Measurements from ENCODE around the gene OR2L3.

OR2L3 gene, protein sequence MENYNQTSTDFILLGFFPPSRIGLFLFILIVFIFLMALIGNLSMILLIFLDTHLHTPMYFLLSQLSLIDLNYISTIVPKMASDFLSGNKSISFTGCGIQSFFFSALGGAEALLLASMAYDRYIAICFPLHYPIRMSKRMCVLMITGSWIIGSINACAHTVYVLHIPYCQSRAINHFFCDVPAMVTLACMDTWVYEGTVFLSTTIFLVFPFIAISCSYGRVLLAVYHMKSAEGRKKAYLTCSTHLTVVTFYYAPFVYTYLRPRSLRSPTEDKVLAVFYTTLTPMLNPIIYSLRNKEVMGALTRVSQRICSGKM

DNA sequence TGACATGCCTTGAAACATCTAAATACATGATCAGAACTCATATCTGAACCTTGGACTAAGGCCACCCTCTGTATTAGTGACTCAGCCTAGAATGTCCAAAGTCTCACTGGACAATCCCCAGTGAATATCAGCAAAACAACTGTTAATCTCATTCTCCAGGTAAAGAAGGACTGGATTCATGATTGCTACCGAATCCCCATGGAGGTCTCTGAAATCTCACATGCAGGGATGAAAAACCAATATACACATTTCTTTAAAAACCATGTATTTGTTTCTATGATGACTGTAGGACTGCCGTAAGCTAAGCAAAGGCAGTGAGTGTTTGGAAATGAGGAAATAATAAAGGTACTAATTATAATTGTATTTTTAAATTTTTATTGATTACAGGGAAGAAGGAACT lies at the start of gene OR2L3:
TSS of gene OR2L3 (plus strand) at position 301 of the 400 bp plus-strand sequence. CDS start 13,846 bp downstream, outside the sequence.
- Histone ChIP-seq H3K27me3 (ENCODE audit: control insufficient read depth in 1 of 2, insufficient read depth in 2 of 2, low read length in 2 of 2) (no peaks in the 10 kb centered on the region), H3K36me3 (ENCODE audit: control insufficient read depth in 2 of 2, insufficient read depth in 2 of 2, low read length in 2 of 2) (no peaks in the 10 kb centered on the region), H3K4me1 (ENCODE audit: control insufficient read depth, insufficient read depth, low read length) (no peaks in the 10 kb centered on the region), H3K9ac (ENCODE audit: low read length in 2 of 2) (no peak within 1 kb of the TSS), H3K27ac (ENCODE audit: low read length) (no peak within 1 kb of the TSS), H3K9me3 (ENCODE audit: control insufficient read depth in 2 of 2, low read length in 2 of 2) (no peaks in the 10 kb centered on the region), H3K4me3 (ENCODE audit: low read length in 2 of 2) (no peak within 1 kb of the TSS)

DNA sequence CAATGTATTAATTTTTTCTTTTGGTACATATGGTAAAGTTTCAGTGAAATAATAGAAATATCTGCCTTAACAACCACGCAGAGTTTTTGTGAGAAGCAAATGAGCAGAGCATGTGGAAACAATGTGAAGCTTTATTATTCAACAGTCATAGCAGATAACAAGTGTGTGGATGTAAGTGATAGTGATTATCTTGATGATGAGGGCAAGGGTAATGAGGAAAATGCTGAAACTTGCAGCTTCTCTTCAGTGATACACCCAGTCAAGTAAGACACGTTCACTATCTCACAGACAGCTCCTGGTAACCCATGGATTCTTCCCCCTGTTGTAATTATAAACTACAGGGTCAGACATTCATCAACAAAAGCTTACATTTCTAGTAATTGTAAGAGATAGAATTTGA lies 47.8 kb upstream of the OR2L3 start:
- Histone ChIP-seq H3K9me3 (ENCODE audit: control insufficient read depth in 2 of 2, low read length in 2 of 2) (no peaks in the 10 kb centered on the region), H3K36me3 (ENCODE audit: control insufficient read depth in 2 of 2, insufficient read depth in 2 of 2, low read length in 2 of 2) (no peaks in the 10 kb centered on the region), H3K9ac (ENCODE audit: low read length in 2 of 2) (no peak overlapping the region), H3K27me3 (ENCODE audit: control insufficient read depth in 1 of 2, insufficient read depth in 2 of 2, low read length in 2 of 2) (no peaks in the 10 kb centered on the region), H3K27ac (ENCODE audit: low read length) (no peak overlapping the region), H3K4me3 (ENCODE audit: low read length in 2 of 2) (no peak overlapping the region), H3K4me1 (ENCODE audit: control insufficient read depth, insufficient read depth, low read length) (no peaks in the 10 kb centered on the region)

DNA sequence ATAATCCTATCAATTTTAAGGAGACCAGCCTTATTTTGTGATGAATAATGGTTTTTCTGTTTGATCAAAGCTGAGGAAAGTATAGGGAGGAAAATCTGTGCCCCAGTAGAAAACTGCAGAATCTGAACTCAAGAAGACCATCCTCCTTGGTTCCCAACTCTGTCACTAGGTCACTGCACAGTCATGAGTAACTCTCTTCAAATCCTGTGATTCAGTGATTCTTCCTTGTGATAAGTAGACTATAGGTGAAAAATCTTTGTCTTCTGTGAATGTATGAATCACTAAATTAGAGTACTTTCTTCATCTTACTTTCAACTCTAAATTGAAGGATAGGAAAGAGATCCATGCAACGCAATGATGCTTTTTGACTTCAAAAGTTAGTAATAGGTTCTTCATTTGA lies 46.5 kb upstream of the OR2L3 start:
- no peak overlapping the region for H3K27ac ChIP-seq (ENCODE audit: low read length)
- H3K4me1 ChIP-seq (ENCODE audit: control insufficient read depth, insufficient read depth, low read length): no peaks in the 10 kb centered on the region
- no peak overlapping the region for H3K4me3 ChIP-seq (ENCODE audit: low read length in 2 of 2)
- no peak overlapping the region for H3K9ac ChIP-seq (ENCODE audit: low read length in 2 of 2)
- H3K9me3 ChIP-seq (ENCODE audit: control insufficient read depth in 2 of 2, low read length in 2 of 2): no peaks in the 10 kb centered on the region
- no peaks in the 10 kb centered on the region for H3K27me3 ChIP-seq (ENCODE audit: control insufficient read depth in 1 of 2, insufficient read depth in 2 of 2, low read length in 2 of 2)
- H3K36me3 ChIP-seq (ENCODE audit: control insufficient read depth in 2 of 2, insufficient read depth in 2 of 2, low read length in 2 of 2): no peaks in the 10 kb centered on the region

DNA sequence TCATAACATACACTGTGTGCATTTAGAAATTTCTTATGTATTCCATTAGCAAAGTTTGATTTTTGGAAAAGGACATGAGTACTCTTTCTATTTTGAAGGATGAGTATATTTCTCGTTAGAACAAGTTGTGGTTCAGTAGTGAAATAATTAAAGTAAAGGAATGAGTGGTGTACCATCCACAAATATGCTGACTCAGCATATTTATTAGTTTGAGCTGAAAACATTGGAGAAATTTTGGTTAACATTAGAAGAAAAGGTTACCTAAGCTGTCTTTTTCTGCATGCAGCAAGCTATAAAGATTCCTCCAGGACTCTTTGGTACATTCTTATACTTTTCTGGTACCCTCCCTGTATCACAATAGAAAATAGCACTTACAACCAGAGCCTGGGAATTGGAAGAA lies 38.9 kb upstream of the OR2L3 start:
- Histone ChIP-seq H3K9me3 (ENCODE audit: control insufficient read depth in 2 of 2, low read length in 2 of 2) (peaks cover 0 to 8% of the 10 kb centered on the region in 2 donors), H3K27ac (ENCODE audit: low read length) (no peak overlapping the region)

DNA sequence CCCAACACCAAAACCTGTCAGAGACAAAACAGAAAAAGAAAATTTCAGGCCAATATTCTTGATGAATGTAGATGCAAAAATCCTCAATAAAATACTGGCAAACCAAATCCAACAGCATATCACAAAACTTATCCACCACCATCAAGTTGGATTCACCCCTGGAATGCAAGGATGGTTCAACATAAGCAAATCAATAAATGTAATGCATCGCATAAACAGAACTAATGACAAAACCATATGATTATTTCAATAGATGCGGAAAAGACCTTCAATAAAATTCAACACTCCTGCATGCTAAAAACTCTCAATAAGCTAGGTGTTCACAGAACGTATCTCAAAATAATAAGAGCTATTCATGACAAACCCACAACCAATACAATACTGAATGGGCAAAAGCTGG lies 37.0 kb upstream of the OR2L3 start:
- no peaks in the 10 kb centered on the region for H3K27me3 ChIP-seq (ENCODE audit: control insufficient read depth in 1 of 2, insufficient read depth in 2 of 2, low read length in 2 of 2)
- peaks cover 0 to 8% of the 10 kb centered on the region in 2 donors for H3K9me3 ChIP-seq (ENCODE audit: control insufficient read depth in 2 of 2, low read length in 2 of 2)
- no peak overlapping the region for H3K4me3 ChIP-seq (ENCODE audit: low read length in 2 of 2)
- no peaks in the 10 kb centered on the region for H3K36me3 ChIP-seq (ENCODE audit: control insufficient read depth in 2 of 2, insufficient read depth in 2 of 2, low read length in 2 of 2)
- H3K4me1 ChIP-seq (ENCODE audit: control insufficient read depth, insufficient read depth, low read length): no peaks in the 10 kb centered on the region
- no peak overlapping the region for H3K27ac ChIP-seq (ENCODE audit: low read length)
- H3K9ac ChIP-seq (ENCODE audit: low read length in 2 of 2): no peak overlapping the region

More for the DNA sequence above, 38.9 kb upstream of the OR2L3 start:
- Histone ChIP-seq H3K36me3 (ENCODE audit: control insufficient read depth in 2 of 2, insufficient read depth in 2 of 2, low read length in 2 of 2) (no peaks in the 10 kb centered on the region), H3K4me3 (ENCODE audit: low read length in 2 of 2) (no peak overlapping the region), H3K9ac (ENCODE audit: low read length in 2 of 2) (no peak overlapping the region), H3K4me1 (ENCODE audit: control insufficient read depth, insufficient read depth, low read length) (no peaks in the 10 kb centered on the region), H3K27me3 (ENCODE audit: control insufficient read depth in 1 of 2, insufficient read depth in 2 of 2, low read length in 2 of 2) (no peaks in the 10 kb centered on the region)

DNA sequence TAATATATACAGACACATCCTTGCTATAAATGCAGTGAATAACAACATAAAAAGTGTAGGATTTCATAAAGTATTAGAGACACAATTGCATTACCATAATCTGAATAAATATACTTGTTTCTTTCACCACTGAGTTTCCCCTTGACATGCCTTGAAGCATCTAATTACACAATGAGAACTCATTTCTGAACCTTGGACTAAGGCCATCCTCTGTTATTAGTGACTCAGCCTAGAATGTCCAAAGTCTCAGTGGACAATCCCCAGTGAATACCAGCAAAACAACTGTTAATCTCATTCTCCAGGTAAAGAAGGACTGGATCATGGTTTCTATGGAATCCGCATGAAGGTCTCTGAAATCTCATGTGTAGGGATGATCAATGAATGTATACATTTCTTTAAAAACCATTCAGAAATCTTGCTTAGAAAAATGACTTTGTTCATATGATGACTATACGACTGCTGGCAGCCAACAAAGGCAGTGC lies 33.4 kb upstream of the OR2L3 start, which contains the start of gene OR2L5:
TSS of gene OR2L5 (plus strand) at position 432 of the 482 bp plus-strand sequence. CDS start 8,288 bp downstream, outside the sequence.
- Histone ChIP-seq H3K4me1 (ENCODE audit: control insufficient read depth, insufficient read depth, low read length) (no peaks in the 10 kb centered on the region), H3K4me3 (ENCODE audit: low read length in 2 of 2) (no peak within 1 kb of the TSS), H3K36me3 (ENCODE audit: control insufficient read depth in 2 of 2, insufficient read depth in 2 of 2, low read length in 2 of 2) (no peaks in the 10 kb centered on the region), H3K9ac (ENCODE audit: low read length in 2 of 2) (no peak within 1 kb of the TSS), H3K9me3 (ENCODE audit: control insufficient read depth in 2 of 2, low read length in 2 of 2) (peaks cover 0 to 3% of the 10 kb centered on the region in 2 donors), H3K27me3 (ENCODE audit: control insufficient read depth in 1 of 2, insufficient read depth in 2 of 2, low read length in 2 of 2) (no peaks in the 10 kb centered on the region), H3K27ac (ENCODE audit: low read length) (no peak within 1 kb of the TSS)

DNA sequence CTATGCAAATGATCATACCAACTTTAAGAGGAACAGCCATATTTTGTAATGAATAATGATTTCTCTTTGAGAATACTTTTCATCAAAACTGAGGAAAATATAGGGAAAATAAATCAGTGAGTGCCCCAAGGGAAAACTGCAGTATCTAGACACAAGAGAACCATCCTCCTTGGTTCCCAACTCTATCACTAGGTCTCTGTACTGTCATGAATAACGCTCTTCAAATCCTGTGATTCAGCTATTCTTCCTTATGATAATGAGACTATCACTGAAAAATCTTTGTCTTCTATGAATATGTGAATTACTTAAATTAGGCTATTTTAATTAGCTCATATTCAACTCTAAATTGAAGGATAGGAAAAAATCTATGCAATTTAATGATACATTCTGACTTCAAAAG lies 30.8 kb upstream of the OR2L3 start:
- no peak overlapping the region for H3K4me3 ChIP-seq (ENCODE audit: low read length in 2 of 2)
- no peak overlapping the region for H3K9ac ChIP-seq (ENCODE audit: low read length in 2 of 2)
- no peaks in the 10 kb centered on the region for H3K36me3 ChIP-seq (ENCODE audit: control insufficient read depth in 2 of 2, insufficient read depth in 2 of 2, low read length in 2 of 2)
- no peaks in the 10 kb centered on the region for H3K4me1 ChIP-seq (ENCODE audit: control insufficient read depth, insufficient read depth, low read length)
- H3K27me3 ChIP-seq (ENCODE audit: control insufficient read depth in 1 of 2, insufficient read depth in 2 of 2, low read length in 2 of 2): no peaks in the 10 kb centered on the region
- no peaks in the 10 kb centered on the region for H3K9me3 ChIP-seq (ENCODE audit: control insufficient read depth in 2 of 2, low read length in 2 of 2)
- H3K27ac ChIP-seq (ENCODE audit: low read length): no peak overlapping the region

DNA sequence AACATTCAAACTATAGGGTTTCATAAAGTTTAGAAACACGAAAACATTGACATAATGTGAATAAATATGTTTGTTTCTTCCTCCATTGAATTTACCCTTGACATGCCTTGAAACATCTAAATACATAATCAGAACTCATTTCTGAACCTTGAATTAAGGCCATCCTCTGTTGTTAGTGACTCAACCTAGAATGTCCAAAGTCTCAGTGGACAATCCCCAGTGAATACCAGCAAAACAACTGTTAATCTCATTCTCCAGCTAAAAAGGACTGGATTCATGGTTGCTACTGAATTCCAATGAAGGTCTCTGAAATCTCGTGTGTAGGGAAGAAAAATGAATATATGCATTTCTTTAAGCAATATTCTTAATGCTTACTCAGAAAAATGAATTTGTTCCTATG lies 16.9 kb upstream of the OR2L3 start, which contains the start of gene OR2L2:
TSS of gene OR2L2 (plus strand) at position 301 of the 400 bp plus-strand sequence. CDS start 8,198 bp downstream, outside the sequence.
- no peak within 1 kb of the TSS for H3K9ac ChIP-seq (ENCODE audit: low read length in 2 of 2)
- no peak within 1 kb of the TSS for H3K27ac ChIP-seq (ENCODE audit: low read length)
- H3K27me3 ChIP-seq (ENCODE audit: control insufficient read depth in 1 of 2, insufficient read depth in 2 of 2, low read length in 2 of 2): no peaks in the 10 kb centered on the region
- no peaks in the 10 kb centered on the region for H3K9me3 ChIP-seq (ENCODE audit: control insufficient read depth in 2 of 2, low read length in 2 of 2)
- no peaks in the 10 kb centered on the region for H3K36me3 ChIP-seq (ENCODE audit: control insufficient read depth in 2 of 2, insufficient read depth in 2 of 2, low read length in 2 of 2)
- no peak within 1 kb of the TSS for H3K4me3 ChIP-seq (ENCODE audit: low read length in 2 of 2)
- no peaks in the 10 kb centered on the region for H3K4me1 ChIP-seq (ENCODE audit: control insufficient read depth, insufficient read depth, low read length)

DNA sequence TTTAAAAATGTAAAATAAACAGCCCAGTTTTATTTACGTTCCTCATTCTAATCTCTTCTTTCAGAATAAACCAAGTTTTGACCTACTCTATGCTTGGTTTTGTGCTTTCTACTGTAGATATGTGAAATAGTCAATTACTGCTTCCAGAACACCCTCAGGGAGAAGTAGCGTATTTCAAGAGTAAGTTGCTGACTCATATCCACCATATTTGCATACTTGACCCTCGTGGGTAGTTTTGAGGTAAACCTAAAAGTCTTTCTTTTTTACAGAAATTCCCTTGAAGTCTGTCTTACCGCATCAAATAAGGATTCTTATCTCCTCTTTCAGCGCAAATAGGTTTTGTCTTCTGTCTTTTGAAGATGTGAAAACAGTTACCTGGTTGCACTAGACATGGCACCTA lies 1.4 kb upstream of the OR2L3 start:
- H3K9me3 ChIP-seq (ENCODE audit: control insufficient read depth in 2 of 2, low read length in 2 of 2): no peaks in the 10 kb centered on the region
- no peak overlapping the region for H3K27ac ChIP-seq (ENCODE audit: low read length)
- no peak overlapping the region for H3K4me3 ChIP-seq (ENCODE audit: low read length in 2 of 2)
- H3K4me1 ChIP-seq (ENCODE audit: control insufficient read depth, insufficient read depth, low read length): no peaks in the 10 kb centered on the region
- H3K27me3 ChIP-seq (ENCODE audit: control insufficient read depth in 1 of 2, insufficient read depth in 2 of 2, low read length in 2 of 2): no peaks in the 10 kb centered on the region
- H3K36me3 ChIP-seq (ENCODE audit: control insufficient read depth in 2 of 2, insufficient read depth in 2 of 2, low read length in 2 of 2): no peaks in the 10 kb centered on the region
- no peak overlapping the region for H3K9ac ChIP-seq (ENCODE audit: low read length in 2 of 2)

DNA sequence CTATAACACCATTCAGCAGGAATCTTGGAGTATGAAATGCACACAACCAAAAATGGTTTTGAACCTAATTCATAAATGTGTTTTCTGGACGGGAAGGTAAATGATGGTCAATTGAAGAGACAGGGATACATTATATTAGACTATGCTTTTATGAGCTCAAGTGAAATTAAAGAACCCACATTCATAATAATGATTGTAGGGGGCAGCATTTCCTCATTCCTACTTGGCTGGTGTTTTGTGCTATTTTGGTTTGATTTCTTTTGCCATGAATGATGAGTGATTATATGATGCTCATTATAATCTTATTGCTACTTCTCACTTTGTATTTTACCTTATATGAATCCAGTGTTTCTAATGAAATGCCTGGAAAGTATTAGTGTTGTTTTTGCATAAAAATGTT lies 372 bp downstream of the OR2L3 start:
- no peak overlapping the region for H3K9ac ChIP-seq (ENCODE audit: low read length in 2 of 2)
- no peak overlapping the region for H3K4me3 ChIP-seq (ENCODE audit: low read length in 2 of 2)
- no peaks in the 10 kb centered on the region for H3K9me3 ChIP-seq (ENCODE audit: control insufficient read depth in 2 of 2, low read length in 2 of 2)
- H3K36me3 ChIP-seq (ENCODE audit: control insufficient read depth in 2 of 2, insufficient read depth in 2 of 2, low read length in 2 of 2): no peaks in the 10 kb centered on the region
- H3K27ac ChIP-seq (ENCODE audit: low read length): no peak overlapping the region
- no peaks in the 10 kb centered on the region for H3K4me1 ChIP-seq (ENCODE audit: control insufficient read depth, insufficient read depth, low read length)
- H3K27me3 ChIP-seq (ENCODE audit: control insufficient read depth in 1 of 2, insufficient read depth in 2 of 2, low read length in 2 of 2): no peaks in the 10 kb centered on the region

DNA sequence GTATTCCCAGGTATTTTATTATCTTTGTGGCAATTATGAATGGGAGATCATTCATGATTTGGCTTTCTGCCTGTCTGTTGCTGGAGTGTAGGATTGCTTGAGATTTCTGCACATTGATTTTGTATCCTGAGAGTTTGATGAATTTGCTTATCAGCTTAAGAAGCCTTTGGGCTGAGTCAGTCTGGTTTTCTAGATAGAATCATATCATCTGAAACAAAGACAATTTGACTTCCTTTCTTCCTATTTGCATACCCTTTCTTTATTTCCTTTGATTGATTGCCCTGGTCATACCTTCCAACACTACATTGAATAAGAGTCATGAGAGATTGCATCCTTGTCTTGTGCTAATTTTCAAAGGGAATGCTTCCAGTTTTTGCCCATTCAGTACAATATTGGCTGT lies 8.0 kb downstream of the OR2L3 start:
- H3K9ac ChIP-seq (ENCODE audit: low read length in 2 of 2): no peak overlapping the region
- H3K27ac ChIP-seq (ENCODE audit: low read length): no peak overlapping the region
- H3K9me3 ChIP-seq (ENCODE audit: control insufficient read depth in 2 of 2, low read length in 2 of 2): no peaks in the 10 kb centered on the region
- H3K36me3 ChIP-seq (ENCODE audit: control insufficient read depth in 2 of 2, insufficient read depth in 2 of 2, low read length in 2 of 2): no peaks in the 10 kb centered on the region
- H3K27me3 ChIP-seq (ENCODE audit: control insufficient read depth in 1 of 2, insufficient read depth in 2 of 2, low read length in 2 of 2): no peaks in the 10 kb centered on the region
- no peak overlapping the region for H3K4me3 ChIP-seq (ENCODE audit: low read length in 2 of 2)
- H3K4me1 ChIP-seq (ENCODE audit: control insufficient read depth, insufficient read depth, low read length): no peaks in the 10 kb centered on the region

Data from stomach smooth muscle (tissue), 2 donors.